ENCODE results near the gene PCYT2. TPM values are rescaled to one million over a fixed set of nuclear protein-coding genes. Genes with fewer than 3 reads are reported as not detected.

PCYT2 gene
- total and polyA plus RNA-seq, 10 of the 15 experiments (the other 5 are each of a cell fraction or from before 2014, with no cell fraction given): 0.63 to 72.0 (median 45.0) TPM

GRCh38 chr17:81944858-81945257, 33.7 kb upstream of the PCYT2 start:
- FAIRE-seq (no peak), DNase-seq (ENCODE audit: low read depth, low spot score) (no peak), ATAC-seq (no peak)
- ChIA-PET SMC1A (ENCODE audit: uncharacterized antibody, unreplicated experiment) (no interaction called here), POLR2A (interaction anchor here (1.2 kb wide), 1 partner anchor 24 kb away, joined by 3 read pairs; no protein-coding TSS in a partner anchor), CTCF (interaction anchor here (0.7 to 1.6 kb wide), 2 partner anchors 10 to 75 kb away, joined by 3 to 4 read pairs; no protein-coding TSS in a partner anchor), RAD21 (ENCODE audit: unreplicated experiment) (no interaction called here)
- no peak overlapping the region for H2AFZ ChIP-seq (ENCODE audit: control insufficient read depth, low read depth, low read length)
- H4K20me1 ChIP-seq (ENCODE audit: control insufficient read depth, insufficient read depth): no peaks in the 10 kb centered on the region
- H3K79me2 ChIP-seq (ENCODE audit: control insufficient read depth, insufficient read depth, low read length): no peaks in the 10 kb centered on the region
- no peak for TF ChIP-seq BCLAF1 (IDR thresholded peaks at IDR 0.05)
- H3K9me3 ChIP-seq (replicated peaks; ENCODE audit: control insufficient read depth, insufficient read depth, low read length): no peaks in the 10 kb centered on the region
- in situ Hi-C loops (cut with MboI): no loop called here
- H3K27ac ChIP-seq (ENCODE audit: control insufficient read depth, insufficient read depth): no peak overlapping the region
- H3K4me3 ChIP-seq: no peak overlapping the region
- H3K27me3 ChIP-seq (replicated peaks in 1 of 2; ENCODE audit: control insufficient read depth in 2 of 2, insufficient read depth in 2 of 2, low read length in 1 of 2): no peaks in the 10 kb centered on the region
- H3K4me2 ChIP-seq (ENCODE audit: control insufficient read depth, insufficient read depth): no peak overlapping the region
- no peaks in the 10 kb centered on the region for H3K36me3 ChIP-seq (ENCODE audit: control insufficient read depth in 2 of 2, insufficient read depth in 2 of 2, low read length in 1 of 2)
- no peak overlapping the region for H3K9ac ChIP-seq (ENCODE audit: control insufficient read depth, insufficient read depth, low read length)
- no TSS peak for BruUV-seq (replicated peaks)
- intact Hi-C loops (cut with micrococcal nuclease; ENCODE audit: unreplicated experiment): no loop called here
- WGBS (ENCODE audit: insufficient coverage, insufficient replicate concordance, low lambda C conversion rate, missing lambda C conversion rate): 71% methylated on average over 9 of the region's 9 CpGs
- H3K4me1 ChIP-seq (ENCODE audit: control insufficient read depth, insufficient read depth, low read length): no peaks in the 10 kb centered on the region

- BruUV-seq (replicated peaks): no TSS peak
- Histone ChIP-seq H3K27me3 (replicated peaks in 1 of 2; ENCODE audit: control insufficient read depth in 2 of 2, insufficient read depth in 2 of 2, low read length in 1 of 2) (no peaks in the 10 kb centered on the region), H3K9me3 (replicated peaks; ENCODE audit: control insufficient read depth, insufficient read depth, low read length) (no peaks in the 10 kb centered on the region), H3K4me2 (ENCODE audit: control insufficient read depth, insufficient read depth) (no peak overlapping the region), H3K79me2 (ENCODE audit: control insufficient read depth, insufficient read depth, low read length) (no peaks in the 10 kb centered on the region), H3K4me1 (ENCODE audit: control insufficient read depth, insufficient read depth, low read length) (no peaks in the 10 kb centered on the region), H2AFZ (ENCODE audit: control insufficient read depth, low read depth, low read length) (no peak overlapping the region), H3K4me3 (no peak overlapping the region), H3K9ac (ENCODE audit: control insufficient read depth, insufficient read depth, low read length) (no peak overlapping the region), H3K36me3 (ENCODE audit: control insufficient read depth in 2 of 2, insufficient read depth in 2 of 2, low read length in 1 of 2) (no peaks in the 10 kb centered on the region), H4K20me1 (ENCODE audit: control insufficient read depth, insufficient read depth) (no peaks in the 10 kb centered on the region), H3K27ac (ENCODE audit: control insufficient read depth, insufficient read depth) (no peak overlapping the region)
- ChIA-PET SMC1A (ENCODE audit: uncharacterized antibody, unreplicated experiment) (no interaction called here), CTCF (interaction anchor here (0.7 kb wide), 1 partner anchor 85 kb away, joined by 7 read pairs; no protein-coding TSS in a partner anchor), RAD21 (ENCODE audit: unreplicated experiment) (no interaction called here), POLR2A (no interaction called here)
- ATAC-seq: no peak
- WGBS (ENCODE audit: insufficient coverage, insufficient replicate concordance, low lambda C conversion rate, missing lambda C conversion rate): 53% methylated on average over 8 of the region's 12 CpGs
- TF ChIP-seq JUNB (IDR thresholded peaks at IDR 0.05): no peak
- TF ChIP-seq NBN (IDR thresholded peaks at IDR 0.05): no peak
- TF ChIP-seq BHLHE40 (IDR thresholded peaks at IDR 0.05; ENCODE audit: borderline replicate concordance in 1 of 2, low read depth in 2 of 2, low read length in 1 of 2): no peak
- intact Hi-C loops (cut with micrococcal nuclease; ENCODE audit: unreplicated experiment): no loop called here
- no peak for FAIRE-seq
- in situ Hi-C loops (cut with MboI): no loop called here
- no peak for DNase-seq (ENCODE audit: low read depth, low spot score)
Observed at GRCh38 chr17:81942167-81942553, 31.0 kb upstream of the PCYT2 start.

Data from GM12878 (cell line).